ENCODE data around the gene SLC7A8.
"Not testable (repeated sequence)": the region's sequence is repeated elsewhere in the genome, so short reads cannot be mapped to it uniquely, and the experiment has no call there.

SLC7A8 gene

GRCh38 chr14:23112359-23113178 is 70.9 kb downstream of the SLC7A8 start:
- FAIRE-seq: no peak

GRCh38 chr14:23110579-23111365 is 72.7 kb downstream of the SLC7A8 start:
- no peak for FAIRE-seq

GRCh38 chr14:23109769-23110168 is 73.7 kb downstream of the SLC7A8 start:
- FAIRE-seq: no peak

GRCh38 chr14:23108169-23108568 is 75.3 kb downstream of the SLC7A8 start:
- FAIRE-seq: not testable (repeated sequence)

GRCh38 chr14:23107620-23108019 is 75.8 kb downstream of the SLC7A8 start:
- FAIRE-seq: not testable (repeated sequence)

GRCh38 chr14:23106747-23107045 is 76.8 kb downstream of the SLC7A8 start:
- no peak for FAIRE-seq

- no peak for FAIRE-seq
Measured at GRCh38 chr14:23105348-23105824, 78.1 kb downstream of the SLC7A8 start.

- FAIRE-seq: no peak
Measured at GRCh38 chr14:23104591-23105347, 78.7 kb downstream of the SLC7A8 start, which contains the start of gene CIROP. Gene CIROP (minus strand): TSS chr14:23104989. CDS start chr14:23104920, 69 bp downstream.

- FAIRE-seq: no peak
Measured at GRCh38 chr14:23104070-23104590, 79.3 kb downstream of the SLC7A8 start.

- FAIRE-seq: no peak
Measured at GRCh38 chr14:23103581-23103980, 79.9 kb downstream of the SLC7A8 start.

GRCh38 chr14:23102801-23103200 is 80.7 kb downstream of the SLC7A8 start:
- FAIRE-seq: no peak

GRCh38 chr14:23101986-23102625 is 81.4 kb downstream of the SLC7A8 start:
- no peak for FAIRE-seq

- FAIRE-seq: no peak
Measured at GRCh38 chr14:23101213-23101970, 82.1 kb downstream of the SLC7A8 start.

GRCh38 chr14:23099212-23099861 is 84.1 kb downstream of the SLC7A8 start:
- no peak for FAIRE-seq

- no peak for FAIRE-seq
Measured at GRCh38 chr14:23097786-23098185, 85.7 kb downstream of the SLC7A8 start.

GRCh38 chr14:23095196-23096108 is 88.0 kb downstream of the SLC7A8 start, which contains the start of gene C14orf119:
Gene C14orf119 (plus strand): TSS chr14:23095505. CDS start chr14:23097659, 2,154 bp downstream.
- peak; percentile 97 for FAIRE-seq

- FAIRE-seq: no peak
Measured at GRCh38 chr14:23094666-23095195, 88.7 kb downstream of the SLC7A8 start, which contains the start of gene ACIN1. Gene ACIN1 (minus strand): TSS chr14:23095136. CDS start chr14:23095112, 24 bp downstream.

GRCh38 chr14:23093991-23094665 is 89.3 kb downstream of the SLC7A8 start:
- no peak for FAIRE-seq

GRCh38 chr14:23093526-23093925 is 89.9 kb downstream of the SLC7A8 start:
- FAIRE-seq: no peak

Data from islet of Langerhans (tissue), 1 donor.